Adrenal gland (tissue), 5 donors: Measurements from ENCODE around the gene MICA.
"Not testable (repeated sequence)": the region's sequence is repeated elsewhere in the genome, so short reads cannot be mapped to it uniquely, and the experiment has no call there.

Source experiments
- POLR2A ChIP-seq, 2 donors: fragments of 450-650 bp; IDR thresholded peaks; one replicate each; pipeline ENCODE4 v1.6.1; 2017; ENCODE audit warnings: antibody characterized with exemption in 2 of 2, mild to moderate bottlenecking in 2 of 2, moderate library complexity in 1 of 2
- TF ChIP-seq, protein P1 (sequence below), 6 experiments: fragments of 450-650 bp in 4 of 6; fragments of 200-600 bp in 2 of 6; sonication (generic) in 1 of 6; IDR thresholded peaks; 1 replicate in 5 of 6; 2 replicates in 1 of 6; pipeline versions ENCODE4 v1.5.1 to v1.8.0; 2016 to 2021; ENCODE audit warnings: antibody characterized with exemption in 6 of 6, mild to moderate bottlenecking in 2 of 6, moderate library complexity in 1 of 6
- donor health status: DM: no; HTN: no; CAD: no.

DNA sequence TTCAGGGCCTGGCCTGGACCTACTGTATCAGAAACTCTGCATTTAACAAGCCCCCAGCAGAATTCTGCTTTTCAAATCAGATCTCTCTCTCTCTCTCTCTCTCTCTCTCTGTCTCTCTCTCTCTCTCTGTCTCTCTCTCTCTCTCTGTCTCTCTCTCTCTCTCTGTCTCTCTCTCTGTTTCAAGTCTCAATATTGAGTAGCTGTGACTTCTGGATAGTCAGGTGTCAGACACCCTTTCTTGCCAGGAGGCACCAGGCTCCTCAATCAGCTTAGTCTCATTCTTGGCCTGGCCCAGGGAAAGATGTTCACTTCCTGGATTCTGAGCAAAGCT lies 13.6 kb upstream of the MICA start:
- TF ChIP-seq, protein P1, sequence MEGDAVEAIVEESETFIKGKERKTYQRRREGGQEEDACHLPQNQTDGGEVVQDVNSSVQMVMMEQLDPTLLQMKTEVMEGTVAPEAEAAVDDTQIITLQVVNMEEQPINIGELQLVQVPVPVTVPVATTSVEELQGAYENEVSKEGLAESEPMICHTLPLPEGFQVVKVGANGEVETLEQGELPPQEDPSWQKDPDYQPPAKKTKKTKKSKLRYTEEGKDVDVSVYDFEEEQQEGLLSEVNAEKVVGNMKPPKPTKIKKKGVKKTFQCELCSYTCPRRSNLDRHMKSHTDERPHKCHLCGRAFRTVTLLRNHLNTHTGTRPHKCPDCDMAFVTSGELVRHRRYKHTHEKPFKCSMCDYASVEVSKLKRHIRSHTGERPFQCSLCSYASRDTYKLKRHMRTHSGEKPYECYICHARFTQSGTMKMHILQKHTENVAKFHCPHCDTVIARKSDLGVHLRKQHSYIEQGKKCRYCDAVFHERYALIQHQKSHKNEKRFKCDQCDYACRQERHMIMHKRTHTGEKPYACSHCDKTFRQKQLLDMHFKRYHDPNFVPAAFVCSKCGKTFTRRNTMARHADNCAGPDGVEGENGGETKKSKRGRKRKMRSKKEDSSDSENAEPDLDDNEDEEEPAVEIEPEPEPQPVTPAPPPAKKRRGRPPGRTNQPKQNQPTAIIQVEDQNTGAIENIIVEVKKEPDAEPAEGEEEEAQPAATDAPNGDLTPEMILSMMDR (IDR thresholded peaks at IDR 0.05), result not testable (repeated sequence)
- TF ChIP-seq POLR2A (IDR thresholded peaks at IDR 0.05), result not testable (repeated sequence)
